Measurements from ENCODE around the gene SDF2.

SDF2 gene

GRCh38 chr17:28698253-28698941 lies 36.7 kb upstream of the SDF2 start:
- no peak for DNase-seq (ENCODE audit: low read depth)
- TF ChIP-seq CTCF (conservative IDR thresholded peaks at IDR 0.05; ENCODE audit: low read depth, low read length): no peak
- no peak overlapping the region for H3K4me3 ChIP-seq (ENCODE audit: low read depth, low read length)

DNA sequence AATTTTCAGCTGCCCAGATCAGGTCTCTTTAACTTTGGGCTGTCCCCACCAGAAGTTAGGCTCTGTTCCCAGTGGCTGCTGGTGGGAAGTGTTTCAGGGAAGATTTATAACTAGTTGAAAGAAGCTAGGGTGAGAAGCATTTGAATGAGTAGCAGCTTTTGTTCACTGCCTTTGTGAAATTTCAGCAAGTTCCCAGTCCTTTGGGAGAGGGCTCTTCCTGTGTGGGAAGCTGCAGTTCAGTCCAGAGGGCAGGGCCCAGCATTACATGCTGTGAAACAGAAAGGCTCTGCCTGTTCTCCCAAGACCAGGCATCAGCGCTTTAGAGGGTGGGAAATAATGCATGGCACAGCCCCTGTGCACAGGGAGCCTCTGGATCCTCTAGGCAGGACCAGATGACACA lies 32.2 kb upstream of the SDF2 start:
- TF ChIP-seq CTCF (conservative IDR thresholded peaks at IDR 0.05; ENCODE audit: low read depth, low read length): no peak
- H3K4me3 ChIP-seq (ENCODE audit: low read depth, low read length): no peak overlapping the region
- DNase-seq (ENCODE audit: low read depth): no peak

DNA sequence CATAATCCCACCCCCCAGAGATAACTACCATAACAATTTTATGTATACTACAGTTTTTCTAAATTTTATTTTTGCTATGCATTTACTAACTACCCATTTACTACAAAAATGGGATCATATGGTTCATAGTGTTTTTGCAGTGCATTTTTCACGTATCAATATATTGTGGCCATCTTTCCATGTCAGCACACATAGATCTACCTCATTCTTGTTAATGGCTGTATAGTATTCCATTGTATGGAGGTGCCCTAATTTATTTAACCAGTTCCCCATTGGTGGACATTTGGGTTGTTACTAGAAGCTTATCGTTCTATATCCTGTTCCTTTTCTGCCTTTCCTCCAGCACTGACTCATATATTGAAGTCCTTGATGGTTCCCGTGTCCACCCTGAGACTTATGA lies 27.3 kb upstream of the SDF2 start:
- no peak for DNase-seq (ENCODE audit: low read depth)
- no peak for TF ChIP-seq CTCF (conservative IDR thresholded peaks at IDR 0.05; ENCODE audit: low read depth, low read length)
- no peak overlapping the region for H3K4me3 ChIP-seq (ENCODE audit: low read depth, low read length)

DNA sequence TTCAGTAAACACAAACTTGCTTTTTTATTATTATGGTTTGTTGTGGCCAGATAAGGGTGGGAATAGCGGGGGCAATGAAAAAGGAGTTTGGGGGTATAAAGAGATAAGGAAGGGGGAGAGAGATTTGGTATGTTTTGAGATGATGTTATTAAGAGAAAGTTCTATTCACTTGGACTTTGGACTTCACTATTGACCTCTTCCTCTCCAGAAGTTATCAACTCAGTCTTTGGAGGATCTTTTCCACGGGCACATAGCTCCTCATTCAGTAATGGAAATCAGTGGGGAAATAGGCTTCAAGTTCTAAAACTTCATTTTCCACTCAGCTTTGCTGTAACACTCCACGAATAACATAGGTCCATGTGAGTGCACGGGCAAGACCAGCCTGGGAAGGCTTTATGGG lies 26.8 kb upstream of the SDF2 start:
- H3K4me3 ChIP-seq (ENCODE audit: low read depth, low read length): no peak overlapping the region
- no peak for TF ChIP-seq CTCF (conservative IDR thresholded peaks at IDR 0.05; ENCODE audit: low read depth, low read length)
- no peak for DNase-seq (ENCODE audit: low read depth)

GRCh38 chr17:28686296-28686695 lies 24.6 kb upstream of the SDF2 start:
- no peak overlapping the region for H3K4me3 ChIP-seq (ENCODE audit: low read depth, low read length)

GRCh38 chr17:28685366-28685765 lies 23.7 kb upstream of the SDF2 start:
- DNase-seq (ENCODE audit: low read depth): no peak
- no peak for TF ChIP-seq CTCF (conservative IDR thresholded peaks at IDR 0.05; ENCODE audit: low read depth, low read length)

More at GRCh38 chr17:28686296-28686695, 24.6 kb upstream of the SDF2 start:
- no peak for TF ChIP-seq CTCF (conservative IDR thresholded peaks at IDR 0.05; ENCODE audit: low read depth, low read length)
- no peak for DNase-seq (ENCODE audit: low read depth)

GRCh38 chr17:28684963-28685362 lies 23.3 kb upstream of the SDF2 start:
- no peak overlapping the region for H3K4me3 ChIP-seq (ENCODE audit: low read depth, low read length)
- DNase-seq (ENCODE audit: low read depth): peak; percentile 43
- peak; percentile 7 for TF ChIP-seq CTCF (conservative IDR thresholded peaks at IDR 0.05; ENCODE audit: low read depth, low read length)

More at GRCh38 chr17:28685366-28685765, 23.7 kb upstream of the SDF2 start:
- no peak overlapping the region for H3K4me3 ChIP-seq (ENCODE audit: low read depth, low read length)

All from choroid plexus epithelial cell (primary cell).